Activated CD4-positive, alpha-beta T cell treated with anti-CD3 and anti-CD28 coated beads, Interleukin-2, amount 10 ng/mL, durations not matched to agents 7 days and 5 days (primary cell): Measurements from ENCODE around the gene AGPS. TPM values are rescaled to one million over a fixed set of nuclear protein-coding genes. Genes with fewer than 3 reads are reported as not detected.
A peak's percentile ranks its signal among the peaks of the same experiment; 100 is the strongest.

Source experiments
- CTCF ChIA-PET: fragments of 350-600 bp; sonication (Branson Sonifier 250); formaldehyde crosslinking; loops from one replicate; lab custom pipeline; 2021; ENCODE audit warnings: antibody characterized with exemption; lab: Charles Lee
- POLR2A ChIA-PET: fragments of 350-600 bp; sonication (Branson Sonifier 250); formaldehyde crosslinking; loops from one replicate; lab custom pipeline; 2021; ENCODE audit warnings: antibody characterized with exemption; lab: Charles Lee
- DNase-seq: peaks from one replicate; pipeline ENCODE4 v3.0.0-alpha.2; 2020
- H3K27ac Mint-ChIP-seq: one replicate; pipeline ENCODE4 v1.8.0; 2021; ENCODE audit warnings: mild to moderate bottlenecking, moderate library complexity, mixed read lengths
- H3K27me3 Mint-ChIP-seq: one replicate; pipeline ENCODE4 v1.8.0; 2021; ENCODE audit warnings: mixed read lengths
- H3K36me3 Mint-ChIP-seq: one replicate; pipeline ENCODE4 v1.8.0; 2021; ENCODE audit warnings: low read depth, mixed read lengths
- H3K4me1 Mint-ChIP-seq: one replicate; pipeline ENCODE4 v1.8.0; 2021; ENCODE audit warnings: mixed read lengths
- H3K4me3 Mint-ChIP-seq: one replicate; pipeline ENCODE4 v1.8.0; 2021; ENCODE audit warnings: mild to moderate bottlenecking, moderate library complexity, mixed read lengths
- H3K9me3 Mint-ChIP-seq: one replicate; pipeline ENCODE4 v1.8.0; 2021; ENCODE audit warnings: mixed read lengths
- total RNA-seq, 2 experiments: library from RNA; stranded (reverse); gene quantifications; one replicate each; pipeline ENCODE4 v1.2.3, GENCODE V29; 2021

The AGPS gene
- total RNA-seq, 2 experiments from 2014 or later = 61.2 to 61.3 TPM

DNA sequence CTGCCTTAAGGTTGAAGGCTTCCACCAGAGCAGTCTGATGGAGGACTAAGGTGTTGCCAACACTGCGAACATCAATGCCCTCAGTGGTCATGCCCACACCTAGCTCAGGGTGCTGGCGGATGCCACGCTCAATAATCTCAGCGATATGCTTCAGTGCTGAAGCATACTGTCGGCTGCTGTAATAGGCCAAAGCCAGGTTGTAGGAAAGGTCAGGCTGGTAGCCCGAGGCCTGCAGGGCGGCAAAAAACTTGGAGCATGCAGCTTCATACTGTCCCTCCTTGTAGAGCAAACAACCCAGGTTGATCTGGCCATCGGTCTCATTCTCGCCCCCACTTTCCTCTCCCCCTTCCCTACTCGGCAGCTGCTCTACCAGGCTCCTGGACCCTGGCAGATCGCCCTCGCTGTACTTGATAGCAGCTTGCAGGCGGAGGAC, 159.4 kb downstream of the AGPS start:
- POLR2A ChIA-PET = no interaction called here
- Mint-ChIP-seq H3K4me1 (peaks cover 21% of the 10 kb centered on the region), H3K9me3 (no peaks in the 10 kb centered on the region), H3K27me3 (no peaks in the 10 kb centered on the region), H3K4me3 (peak overlapping the region; percentile 91), H3K27ac (peak overlapping the region; percentile 99), H3K36me3 (peaks cover 2% of the 10 kb centered on the region)
- CTCF ChIA-PET = interaction anchor here (0.5 to 1.7 kb wide), 5 partner anchors 11 to 304 kb away, joined by 3 to 5 read pairs (median 4); no protein-coding TSS in a partner anchor
- no peak for DNase-seq

DNA sequence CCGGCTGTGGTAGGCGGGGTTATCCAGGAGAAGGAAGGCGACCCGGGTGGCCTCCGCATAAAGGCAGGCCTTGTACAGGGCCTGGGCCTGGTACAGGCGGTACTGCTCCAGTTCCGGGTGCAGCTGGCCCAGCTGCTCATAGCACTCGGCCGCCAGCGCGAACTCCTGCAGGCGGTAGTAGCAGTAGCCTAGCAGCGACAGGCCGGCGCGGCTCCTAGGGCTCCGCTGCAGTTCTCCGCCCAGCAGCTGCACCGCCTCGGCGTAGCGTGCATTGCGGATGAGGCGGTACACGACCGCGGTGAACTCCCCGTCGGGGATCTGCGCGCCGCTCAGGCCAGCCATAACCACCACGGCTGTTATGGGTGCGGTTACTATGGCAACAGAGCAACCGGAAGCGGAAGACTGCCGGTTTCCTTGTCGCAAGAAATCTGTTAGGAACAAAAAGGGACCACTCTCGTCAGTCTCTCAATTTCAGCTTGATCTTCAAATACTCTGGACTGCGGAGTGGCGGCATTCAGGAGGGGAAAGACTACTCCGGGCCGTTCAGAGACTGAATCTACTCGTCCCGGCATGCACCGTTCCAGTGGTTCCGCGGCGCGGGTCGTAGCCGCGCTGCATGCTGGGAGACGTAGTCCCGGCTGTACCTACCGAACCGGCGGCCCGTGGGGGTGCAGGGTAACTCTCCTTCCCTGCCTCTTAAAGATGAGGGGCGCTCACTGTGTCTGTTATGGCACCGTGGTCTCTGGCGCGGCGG, 160.0 kb downstream of the AGPS start:
- Mint-ChIP-seq H3K9me3 (no peaks in the 10 kb centered on the region), H3K4me1 (peaks cover 16% of the 10 kb centered on the region), H3K27ac (peak overlapping the region; percentile 99), H3K27me3 (no peaks in the 10 kb centered on the region), H3K36me3 (peaks cover 2% of the 10 kb centered on the region), H3K4me3 (peak overlapping the region; percentile 91)
- ChIA-PET CTCF (interaction anchor here (0.5 to 1.7 kb wide), 4 partner anchors 13 to 305 kb away, joined by 3 to 5 read pairs (median 4); no protein-coding TSS in a partner anchor), POLR2A (no interaction called here)
- peak; percentile 94 for DNase-seq

DNA sequence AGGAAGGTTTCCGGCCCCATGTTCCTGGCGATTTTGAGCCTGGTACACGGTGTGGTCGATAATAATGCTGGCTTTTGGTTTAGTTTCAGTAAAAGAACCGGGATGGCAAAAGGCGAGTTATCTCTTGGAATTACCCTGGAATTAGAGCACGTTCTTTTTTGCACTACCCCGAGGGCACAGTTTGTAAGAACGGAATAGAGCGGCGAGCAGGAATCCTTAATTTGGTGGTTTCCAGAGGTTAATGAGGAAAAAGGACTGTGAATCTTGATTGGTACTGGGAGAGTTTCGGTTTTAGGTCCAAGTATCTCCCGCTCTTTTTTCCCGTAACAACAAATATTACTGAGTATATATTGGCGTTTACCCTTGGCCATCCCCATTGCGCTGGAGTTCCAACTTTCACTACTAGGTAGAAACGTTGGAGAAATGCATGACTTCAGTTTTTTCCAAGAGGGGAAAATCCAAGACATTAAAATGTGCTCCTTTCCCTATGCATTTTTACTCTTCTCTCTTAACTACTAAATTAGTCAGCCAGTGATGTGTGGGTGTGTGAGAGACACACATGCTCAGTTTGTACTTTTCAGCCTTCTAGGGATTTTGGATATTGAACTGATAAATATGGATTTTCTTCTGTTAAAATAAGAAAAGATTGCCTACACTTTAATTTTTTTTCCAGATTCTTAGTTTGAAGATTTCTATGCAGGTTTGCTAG, 160.8 kb downstream of the AGPS start:
- Mint-ChIP-seq H3K27me3 (no peaks in the 10 kb centered on the region), H3K4me3 (peak overlapping the region; percentile 91), H3K9me3 (no peaks in the 10 kb centered on the region), H3K4me1 (peaks cover 14% of the 10 kb centered on the region), H3K27ac (peak overlapping the region; percentile 99), H3K36me3 (peaks cover 2% of the 10 kb centered on the region)
- POLR2A ChIA-PET = no interaction called here
- CTCF ChIA-PET = no interaction called here
- DNase-seq = no peak

DNA sequence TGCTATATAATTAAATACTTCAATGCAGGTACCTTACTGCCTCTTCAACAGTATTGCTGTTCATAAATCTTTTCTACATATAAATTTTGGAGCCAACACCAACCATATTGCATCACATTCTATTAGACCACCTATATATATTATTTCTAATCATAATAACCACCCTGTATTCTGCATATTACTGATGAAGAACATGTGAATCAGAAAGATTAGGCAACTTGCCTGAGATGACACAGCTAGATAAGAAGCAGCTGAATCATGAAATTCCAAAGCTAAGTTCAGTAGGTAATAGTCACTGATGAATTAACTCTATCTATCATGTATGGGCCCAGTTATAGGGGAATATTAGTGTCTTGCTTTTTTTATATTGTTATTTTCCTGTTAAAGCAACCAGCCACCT, 161.8 kb downstream of the AGPS start:
- Mint-ChIP-seq H3K27me3 (no peaks in the 10 kb centered on the region), H3K4me3 (no peak overlapping the region), H3K36me3 (peaks cover 2% of the 10 kb centered on the region), H3K9me3 (no peaks in the 10 kb centered on the region), H3K4me1 (peaks cover 14% of the 10 kb centered on the region), H3K27ac (no peak overlapping the region)
- ChIA-PET POLR2A (interaction anchor here (0.6 kb wide), 1 partner anchor 8 kb away, joined by 3 read pairs; no protein-coding TSS in a partner anchor), CTCF (interaction anchor here (1.4 kb wide), 1 partner anchor 11 kb away, joined by 4 read pairs; no protein-coding TSS in a partner anchor)
- no peak for DNase-seq

DNA sequence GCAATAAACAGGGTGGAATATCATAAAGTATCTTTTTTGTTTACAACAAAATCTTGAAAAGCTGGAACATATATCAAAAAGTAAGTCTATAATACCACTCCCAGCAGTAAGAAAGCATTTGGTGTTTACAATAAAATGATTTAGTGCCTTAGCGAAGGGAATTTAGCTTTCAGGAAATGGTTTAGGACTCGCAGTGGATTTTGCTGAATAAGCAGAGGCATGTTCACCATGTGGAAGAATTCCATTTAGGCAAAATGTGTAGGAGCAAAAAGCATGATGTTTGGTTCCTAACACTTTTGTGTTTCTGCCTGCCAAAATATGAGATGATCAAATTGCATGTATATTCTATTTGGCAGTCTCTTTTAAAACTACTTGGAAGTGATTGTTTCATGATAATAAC, 163.6 kb downstream of the AGPS start:
- POLR2A ChIA-PET = no interaction called here
- DNase-seq = no peak
- CTCF ChIA-PET = interaction anchor here (1.2 to 1.5 kb wide), 2 partner anchors 48 to 219 kb away, joined by 3 read pairs; no protein-coding TSS in a partner anchor
- Mint-ChIP-seq H3K4me1 (peaks cover 14% of the 10 kb centered on the region), H3K9me3 (no peaks in the 10 kb centered on the region), H3K27me3 (no peaks in the 10 kb centered on the region), H3K27ac (no peak overlapping the region), H3K36me3 (peaks cover 2% of the 10 kb centered on the region), H3K4me3 (no peak overlapping the region)

DNA sequence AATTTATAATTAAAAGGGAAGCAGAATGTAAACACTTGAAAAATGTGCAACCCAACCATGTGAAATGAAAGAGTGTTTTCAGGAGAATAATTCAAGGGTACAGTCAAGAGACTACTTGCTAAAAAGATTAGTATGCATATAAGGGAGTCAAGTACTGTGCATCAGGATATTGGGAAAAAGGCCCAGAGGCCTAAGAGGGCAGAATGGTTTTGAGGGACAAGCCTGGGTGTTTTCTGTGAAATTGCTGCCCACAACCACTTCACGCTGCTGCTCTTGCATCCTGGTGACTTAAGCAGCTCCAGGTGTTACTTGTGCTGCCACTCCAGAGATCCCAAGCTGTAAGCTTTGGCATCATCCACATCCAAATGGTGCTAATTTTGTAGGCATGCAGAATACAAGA, 165.2 kb downstream of the AGPS start:
- Mint-ChIP-seq H3K27me3 (no peaks in the 10 kb centered on the region), H3K4me3 (no peak overlapping the region), H3K4me1 (peaks cover 10% of the 10 kb centered on the region), H3K36me3 (no peaks in the 10 kb centered on the region), H3K9me3 (no peaks in the 10 kb centered on the region), H3K27ac (no peak overlapping the region)
- no peak for DNase-seq
- ChIA-PET CTCF (interaction anchor here (0.6 kb wide), 1 partner anchor 13 kb away, joined by 3 read pairs; no protein-coding TSS in a partner anchor), POLR2A (no interaction called here)

DNA sequence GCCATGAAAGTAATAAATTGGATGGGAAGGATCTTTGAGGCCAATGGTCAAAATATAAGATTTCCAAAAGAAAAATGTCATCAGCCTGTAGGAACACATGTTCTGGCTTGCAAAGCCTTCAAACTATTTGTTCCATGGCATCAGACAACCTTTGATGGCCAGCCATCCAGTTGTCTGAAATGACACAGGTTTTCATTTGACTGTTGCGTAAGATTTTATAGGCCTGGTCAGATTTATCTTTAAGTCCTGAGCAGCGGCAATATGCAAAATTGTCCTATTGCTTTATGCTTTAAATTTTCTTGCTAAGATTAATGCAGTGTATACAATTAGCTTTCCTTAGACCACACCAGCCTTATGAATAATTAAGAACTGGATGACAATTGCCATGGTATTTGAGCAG, 167.1 kb downstream of the AGPS start:
- no peak overlapping the region for H3K27ac Mint-ChIP-seq
- H3K4me3 Mint-ChIP-seq = no peak overlapping the region
- ChIA-PET CTCF (no interaction called here), POLR2A (no interaction called here)
- H3K4me1 Mint-ChIP-seq = no peaks in the 10 kb centered on the region
- H3K27me3 Mint-ChIP-seq = no peaks in the 10 kb centered on the region
- no peak for DNase-seq
- no peaks in the 10 kb centered on the region for H3K36me3 Mint-ChIP-seq
- no peaks in the 10 kb centered on the region for H3K9me3 Mint-ChIP-seq

DNA sequence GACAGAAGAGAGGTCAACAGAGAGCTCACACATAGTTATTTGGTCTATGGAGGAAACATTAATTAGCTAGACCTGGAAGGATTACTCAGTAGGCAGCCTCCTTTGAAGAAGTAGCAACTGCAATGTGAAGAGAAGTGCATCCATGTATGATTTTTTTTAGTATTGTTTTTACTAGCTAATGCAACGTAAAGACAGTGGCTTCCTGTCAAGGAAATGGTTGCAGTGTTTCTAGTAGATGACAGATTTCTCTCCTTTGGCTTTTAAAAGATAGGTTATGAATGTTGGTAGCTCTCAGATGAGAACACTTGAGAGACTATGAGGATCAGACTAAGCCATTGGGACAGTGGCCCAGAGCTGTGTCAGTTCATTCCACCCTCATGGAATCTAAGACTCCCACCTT, 175.8 kb downstream of the AGPS start:
- POLR2A ChIA-PET = interaction anchor here (0.6 to 0.7 kb wide), 2 partner anchors 19 to 75 kb away, joined by 3 read pairs; no protein-coding TSS in a partner anchor
- DNase-seq = no peak
- Mint-ChIP-seq H3K36me3 (no peaks in the 10 kb centered on the region), H3K4me1 (no peaks in the 10 kb centered on the region), H3K27me3 (no peaks in the 10 kb centered on the region), H3K27ac (no peak overlapping the region), H3K4me3 (no peak overlapping the region), H3K9me3 (no peaks in the 10 kb centered on the region)
- CTCF ChIA-PET = interaction anchor here (0.6 to 1.3 kb wide), 4 partner anchors 10 to 106 kb away, joined by 3 to 5 read pairs (median 3); no protein-coding TSS in a partner anchor

DNA sequence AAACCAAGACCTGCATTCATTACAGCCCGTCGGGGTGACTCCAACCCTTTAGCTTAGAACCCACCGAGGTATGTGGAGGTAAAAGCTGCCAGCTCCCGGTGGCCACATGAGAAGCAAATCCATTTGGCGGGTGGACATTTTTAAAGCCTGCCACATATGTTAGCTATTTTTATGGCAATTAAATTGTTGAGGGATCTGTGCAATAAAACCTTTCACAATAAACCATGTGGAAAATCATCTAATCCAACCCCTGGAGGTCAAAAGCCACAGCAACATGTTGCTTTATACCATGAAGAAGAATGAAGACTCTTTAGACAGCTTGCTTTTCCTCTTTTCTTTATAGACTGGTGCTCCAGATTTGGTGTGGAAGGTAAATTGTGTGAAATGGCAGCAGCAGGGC, 176.3 kb downstream of the AGPS start:
- Mint-ChIP-seq H3K4me1 (no peaks in the 10 kb centered on the region), H3K9me3 (no peaks in the 10 kb centered on the region), H3K4me3 (no peak overlapping the region), H3K27ac (no peak overlapping the region), H3K36me3 (no peaks in the 10 kb centered on the region), H3K27me3 (no peaks in the 10 kb centered on the region)
- POLR2A ChIA-PET = interaction anchor here (0.6 kb wide), 1 partner anchor 19 kb away, joined by 3 read pairs; no protein-coding TSS in a partner anchor
- DNase-seq = no peak
- CTCF ChIA-PET = interaction anchor here (0.6 to 1.3 kb wide), 5 partner anchors 9 to 107 kb away, joined by 3 to 5 read pairs (median 3); no protein-coding TSS in a partner anchor

DNA sequence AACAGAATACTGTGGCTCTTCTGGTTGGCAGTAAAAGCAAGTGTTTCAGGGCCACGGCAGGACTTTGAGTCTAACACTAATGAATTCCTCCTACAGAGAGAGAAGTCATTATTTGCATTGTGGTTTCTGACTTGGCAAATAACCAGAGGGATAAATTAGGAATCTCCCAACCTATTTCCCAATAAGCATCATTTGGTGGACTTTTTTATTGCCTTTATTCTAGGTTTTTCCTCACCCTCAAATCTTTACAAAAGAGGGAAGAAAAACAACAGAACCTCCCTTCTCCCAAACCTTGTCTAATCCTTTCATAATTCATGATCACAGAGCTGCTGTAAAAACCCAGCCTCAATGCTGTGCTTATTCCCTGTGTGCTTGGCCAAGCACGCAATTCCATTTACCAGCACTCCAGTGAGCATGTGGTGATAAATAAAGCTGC, 179.7 kb downstream of the AGPS start:
- Mint-ChIP-seq H3K9me3 (no peaks in the 10 kb centered on the region), H3K36me3 (no peaks in the 10 kb centered on the region), H3K4me1 (no peaks in the 10 kb centered on the region), H3K27me3 (no peaks in the 10 kb centered on the region), H3K27ac (no peak overlapping the region), H3K4me3 (no peak overlapping the region)
- ChIA-PET CTCF (no interaction called here), POLR2A (no interaction called here)
- DNase-seq = no peak

DNA sequence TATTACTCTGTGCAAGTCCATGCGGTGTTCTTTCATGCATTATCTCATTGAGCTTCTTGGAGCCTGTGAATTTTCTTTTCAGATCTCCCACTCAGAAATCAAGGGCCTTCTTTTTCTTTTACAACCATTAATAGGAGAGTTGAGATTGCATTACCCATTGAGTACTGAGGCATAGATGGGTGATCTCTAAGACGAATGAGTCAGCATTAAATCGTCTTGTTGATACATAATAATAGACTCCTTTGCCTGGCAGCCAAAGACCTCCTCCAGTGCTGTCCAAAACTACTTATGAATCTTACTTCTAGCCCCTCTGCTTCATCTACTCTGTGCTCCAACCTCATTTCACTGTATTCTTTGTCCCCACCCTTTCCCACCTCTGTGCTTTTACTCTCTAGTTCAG, 180.5 kb downstream of the AGPS start:
- Mint-ChIP-seq H3K4me3 (no peak overlapping the region), H3K27me3 (no peaks in the 10 kb centered on the region), H3K36me3 (no peaks in the 10 kb centered on the region), H3K4me1 (no peaks in the 10 kb centered on the region), H3K27ac (no peak overlapping the region), H3K9me3 (no peaks in the 10 kb centered on the region)
- ChIA-PET CTCF (no interaction called here), POLR2A (no interaction called here)
- DNase-seq = no peak

DNA sequence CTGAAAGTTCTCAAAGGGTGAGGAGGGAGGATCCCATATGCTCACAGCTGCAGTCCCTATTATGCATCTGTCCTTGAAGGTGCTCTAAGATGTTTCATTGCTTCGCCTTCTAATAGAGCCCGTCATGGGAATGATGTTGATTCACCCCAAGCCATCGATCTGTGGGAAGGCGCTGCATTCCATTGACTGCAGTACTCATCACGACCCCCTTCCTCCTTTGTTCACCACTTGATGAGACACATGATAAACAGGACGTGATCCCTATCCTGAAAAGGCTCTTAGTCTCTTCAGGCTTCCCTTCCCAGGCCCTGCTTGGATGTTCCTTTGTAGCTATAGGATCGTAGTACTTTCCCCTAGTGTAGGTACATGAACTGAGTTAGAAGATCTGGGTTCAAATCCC, 181.8 kb downstream of the AGPS start:
- Mint-ChIP-seq H3K9me3 (no peaks in the 10 kb centered on the region), H3K27me3 (no peaks in the 10 kb centered on the region), H3K4me1 (no peaks in the 10 kb centered on the region), H3K4me3 (no peak overlapping the region), H3K27ac (no peak overlapping the region), H3K36me3 (no peaks in the 10 kb centered on the region)
- DNase-seq = no peak
- POLR2A ChIA-PET = no interaction called here
- CTCF ChIA-PET = no interaction called here

DNA sequence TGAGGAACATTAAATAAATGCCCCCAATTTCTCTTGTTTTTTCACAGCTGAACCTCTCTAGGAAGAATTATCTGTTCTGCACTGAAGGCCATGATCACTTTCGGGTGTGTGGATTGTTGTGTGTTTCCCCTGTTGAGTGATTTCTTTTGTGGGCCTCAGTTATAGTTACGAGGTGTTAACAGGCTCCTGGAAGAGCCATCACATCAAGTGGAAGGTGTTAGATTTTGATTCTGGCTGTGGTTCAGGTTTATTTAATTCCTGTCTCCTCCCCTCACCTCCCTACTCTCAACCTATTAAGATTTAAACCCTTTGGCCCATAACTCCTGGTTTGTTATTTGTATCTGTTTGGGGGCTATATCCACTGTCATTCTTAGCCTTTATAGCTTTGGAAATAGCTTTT, 182.8 kb downstream of the AGPS start:
- POLR2A ChIA-PET = no interaction called here
- no peaks in the 10 kb centered on the region for H3K4me1 Mint-ChIP-seq
- no peak for DNase-seq
- H3K4me3 Mint-ChIP-seq = no peak overlapping the region
- no peak overlapping the region for H3K27ac Mint-ChIP-seq
- H3K27me3 Mint-ChIP-seq = no peaks in the 10 kb centered on the region
- no peaks in the 10 kb centered on the region for H3K9me3 Mint-ChIP-seq
- no peaks in the 10 kb centered on the region for H3K36me3 Mint-ChIP-seq
- CTCF ChIA-PET = interaction anchor here (1.2 kb wide), 1 partner anchor 25 kb away, joined by 3 read pairs; no protein-coding TSS in a partner anchor
